GM18951 (cell line): ENCODE data around the gene FEM1B.

ENCODE experiments used
- POLR2A ChIP-seq: IDR thresholded peaks from 4 replicates; pipeline ENCODE4 v1.6.1; 2011; ENCODE audit warnings: mild to moderate bottlenecking; ENCODE audit not compliant: insufficient read length, insufficient read depth; ENCODE audit errors: extremely low read depth
- in situ Hi-C: fragments of 300-500 bp; cut with MboI; formaldehyde crosslinking; loops from one replicate; pipeline ENCODE4 v1.12.0; 2022; ENCODE audit warnings: low sequenced_read_pairs, mixed read lengths, inconsistent platforms; ENCODE audit not compliant: unreplicated experiment

FEM1B gene

DNA sequence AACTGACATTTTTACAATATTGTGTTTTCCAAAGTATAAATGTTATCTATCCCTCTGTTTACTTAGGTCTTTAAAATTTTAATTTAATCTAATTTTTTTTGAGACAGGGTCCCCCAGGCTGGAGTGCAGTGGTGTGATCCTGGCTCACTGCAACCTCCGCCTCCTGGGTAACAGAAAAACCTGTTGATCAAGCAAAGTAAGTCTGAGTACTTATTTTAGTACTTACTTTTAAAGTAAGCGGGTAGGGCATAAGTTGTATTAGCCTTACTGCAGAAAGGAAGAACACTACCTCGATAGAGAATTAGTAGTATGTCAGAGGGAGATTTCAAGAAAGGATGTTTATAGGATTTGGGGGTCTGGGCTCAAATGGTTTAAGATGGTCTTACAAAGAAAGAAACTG lies 11.9 kb upstream of the FEM1B start:
- in situ Hi-C loops, result no loop called here
- no peak for TF ChIP-seq POLR2A

DNA sequence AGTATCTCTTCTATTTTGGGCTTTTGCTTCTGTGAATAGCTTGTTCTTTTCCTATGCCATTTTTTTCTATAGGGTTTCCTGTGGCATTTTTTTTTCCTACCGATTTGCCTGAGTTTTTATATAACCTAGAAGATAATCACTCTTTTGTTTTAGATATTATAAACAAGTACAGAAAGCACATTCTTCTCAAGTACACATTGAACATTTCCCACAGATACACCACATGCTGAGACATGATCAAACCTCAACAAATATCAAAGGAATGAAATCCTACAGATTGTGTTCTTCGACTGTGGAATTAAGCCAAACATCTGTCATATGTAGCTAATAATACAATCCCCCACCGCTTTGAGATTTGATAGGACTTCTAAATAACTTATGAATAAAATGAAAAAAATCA lies 9.1 kb upstream of the FEM1B start:
- in situ Hi-C loops, result no loop called here
- TF ChIP-seq POLR2A, result no peak

DNA sequence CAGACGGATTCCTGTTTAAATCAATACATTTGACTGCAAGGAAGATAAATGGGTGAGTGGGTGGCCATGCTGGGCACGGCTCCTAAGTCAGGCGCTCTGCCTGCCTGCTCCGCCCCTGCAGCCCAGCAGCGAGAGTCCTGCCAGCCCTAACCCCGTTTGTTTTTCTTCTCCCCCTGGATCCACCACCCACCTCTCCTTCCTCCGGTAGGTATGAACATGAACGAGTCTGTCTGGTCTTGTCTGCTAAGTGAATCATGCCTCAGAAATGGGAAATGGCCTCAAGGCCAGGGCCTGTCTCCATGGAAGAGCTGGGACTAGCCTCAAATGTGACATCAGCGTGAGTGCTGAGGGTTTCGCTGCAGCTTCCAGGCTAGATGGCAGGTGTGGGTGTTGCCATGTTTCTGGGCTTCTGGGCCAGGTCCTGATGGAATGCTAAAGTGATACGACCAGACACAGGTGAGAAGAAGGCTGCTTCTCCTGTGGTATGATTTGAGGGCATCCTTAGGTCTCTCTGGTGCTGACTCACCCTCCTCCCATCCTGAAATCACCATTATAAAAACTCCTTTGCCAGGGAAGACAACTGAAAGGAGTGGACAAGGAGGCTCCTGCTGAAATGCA lies 5.6 kb upstream of the FEM1B start:
- in situ Hi-C loops, result no loop called here
- TF ChIP-seq POLR2A, result no peak

DNA sequence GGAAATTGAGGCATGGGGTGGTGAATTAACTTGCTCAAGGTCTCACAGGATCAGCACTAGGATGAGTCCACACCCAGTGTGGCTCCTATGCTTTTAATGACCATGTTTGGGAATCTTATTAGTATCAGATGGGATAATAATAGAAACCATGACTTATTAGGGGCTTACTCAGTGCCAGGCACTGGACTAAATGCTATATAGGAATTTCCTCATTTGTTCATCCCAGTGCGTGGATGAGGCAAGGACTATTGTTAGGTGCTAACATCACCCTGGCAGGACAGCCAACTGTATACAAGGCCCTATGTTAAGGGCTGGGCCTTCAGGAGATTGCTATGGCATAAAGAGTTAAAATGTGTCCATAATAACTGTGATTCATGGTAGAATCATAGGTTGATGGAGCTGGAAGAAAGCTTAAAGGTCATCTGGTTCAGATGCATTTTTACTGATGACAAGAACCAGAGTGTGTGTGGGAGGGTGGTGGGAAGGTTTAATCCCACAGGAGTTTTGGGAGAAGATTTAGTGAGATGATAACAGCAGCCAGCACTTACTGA lies 4.7 kb upstream of the FEM1B start:
- in situ Hi-C loops, result no loop called here
- no peak for TF ChIP-seq POLR2A

DNA sequence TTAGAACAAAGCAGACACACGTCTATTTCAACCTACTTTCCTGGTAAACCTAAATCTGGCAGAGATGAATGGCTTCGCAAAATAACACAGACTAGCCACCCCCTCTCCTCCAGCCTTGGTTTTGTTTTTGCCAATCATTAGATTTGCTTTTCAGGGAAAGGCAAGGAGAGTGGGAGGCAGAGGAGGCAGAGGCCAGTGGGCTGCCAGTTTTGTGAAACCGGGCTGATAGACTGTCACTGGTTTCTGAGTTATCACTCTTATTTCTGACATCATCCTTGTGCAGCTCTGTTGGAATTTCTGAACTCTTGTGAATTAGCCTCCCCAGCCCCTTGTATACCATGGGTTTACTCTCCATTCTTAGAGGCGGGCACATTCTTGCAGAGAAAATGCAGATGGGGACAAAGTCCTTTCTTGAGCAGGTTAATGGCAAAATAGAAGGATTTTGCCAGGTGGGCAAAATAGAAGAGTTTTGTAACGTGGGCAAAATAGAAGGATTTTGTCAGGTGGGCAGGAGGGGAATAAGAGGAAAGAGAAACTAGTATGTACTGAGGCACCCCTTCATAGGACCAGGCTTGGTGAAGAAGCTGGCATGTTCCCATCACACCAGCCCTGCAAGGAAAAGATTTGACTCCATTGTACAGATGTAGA lies 3.2 kb upstream of the FEM1B start:
- in situ Hi-C loops, result no loop called here
- TF ChIP-seq POLR2A, result no peak

DNA sequence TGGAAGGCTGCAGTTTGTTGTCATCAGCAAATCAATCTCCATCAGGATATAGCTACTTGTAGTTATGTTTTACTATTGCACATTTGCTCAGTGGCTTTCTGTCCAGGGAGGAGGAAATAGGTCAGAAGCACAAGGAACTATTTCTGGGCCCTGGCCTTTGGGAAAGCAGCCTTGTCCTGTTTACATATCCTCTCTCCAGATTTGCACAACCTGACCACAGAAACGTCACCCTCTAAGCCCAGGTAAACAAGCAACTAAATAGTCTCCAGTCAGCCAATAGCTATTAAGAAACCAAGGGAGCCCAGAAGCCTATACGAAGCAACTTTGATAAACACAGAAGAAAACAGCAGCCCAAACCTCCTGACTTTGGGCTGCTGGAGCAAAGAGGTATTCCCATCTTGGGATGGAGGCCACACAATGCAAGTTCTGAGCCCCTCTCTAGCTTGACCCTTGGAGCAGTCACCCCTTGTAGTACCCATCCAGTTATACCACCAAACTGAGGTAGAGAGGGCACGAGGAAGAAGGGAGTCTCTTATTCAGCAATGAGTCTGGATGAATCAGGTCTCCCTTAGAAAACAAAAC lies 2.3 kb upstream of the FEM1B start:
- TF ChIP-seq POLR2A, result no peak
- in situ Hi-C loops, result no loop called here

DNA sequence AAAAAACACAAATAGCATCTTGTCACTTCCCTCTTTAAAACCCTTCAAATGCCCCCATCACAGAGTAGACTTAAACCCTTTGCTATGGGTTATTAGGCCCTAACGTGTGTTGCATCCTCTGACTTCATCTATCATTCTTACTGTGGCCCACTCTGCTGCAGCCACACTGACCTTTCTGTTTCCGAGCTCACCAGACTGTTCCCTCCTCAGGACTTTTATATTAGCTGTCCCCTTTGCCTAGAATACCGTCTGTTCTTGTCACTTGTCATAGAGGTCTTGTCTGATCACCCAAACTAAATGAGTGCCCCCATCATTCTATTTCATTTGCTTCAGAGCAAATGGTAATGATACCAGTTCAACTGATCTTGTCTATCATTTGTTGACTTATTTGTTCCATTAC lies 877 bp upstream of the FEM1B start:
- in situ Hi-C loops, result no loop called here
- no peak for TF ChIP-seq POLR2A

DNA sequence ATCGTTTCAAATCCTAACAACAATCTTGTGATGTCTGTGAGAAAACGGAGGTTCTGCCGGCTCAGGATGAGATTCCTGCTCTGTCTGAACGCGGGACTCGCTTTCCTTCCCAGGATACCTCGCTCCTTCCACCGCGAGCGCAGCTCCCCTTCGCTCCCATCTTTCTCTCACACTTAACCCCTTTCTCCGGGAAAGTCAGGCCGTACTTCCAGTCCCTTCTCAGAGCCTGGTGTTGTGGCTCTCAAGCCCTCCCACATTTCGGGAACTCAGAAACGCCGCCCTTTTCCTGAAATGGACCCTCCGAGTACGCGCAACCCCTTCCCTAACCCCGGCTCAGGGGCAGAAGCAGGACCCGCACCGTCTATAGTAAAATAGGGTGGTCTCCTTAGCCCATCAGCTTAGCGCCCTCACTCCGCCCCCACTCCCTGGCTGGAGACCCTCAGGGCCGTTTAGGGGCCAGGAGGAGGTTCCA lies 378 bp upstream of the FEM1B start:
- in situ Hi-C loops, result no loop called here
- no peak for TF ChIP-seq POLR2A

DNA sequence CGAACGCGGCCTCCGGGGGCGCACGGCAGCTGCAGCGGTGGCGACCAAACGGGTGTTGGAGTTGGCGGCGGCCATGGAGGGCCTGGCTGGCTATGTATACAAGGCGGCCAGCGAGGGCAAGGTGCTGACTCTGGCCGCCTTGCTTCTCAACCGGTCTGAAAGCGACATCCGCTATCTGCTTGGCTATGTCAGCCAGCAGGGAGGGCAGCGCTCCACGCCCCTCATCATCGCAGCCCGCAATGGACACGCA lies 725 bp downstream of the FEM1B start:
- no peak for TF ChIP-seq POLR2A
- in situ Hi-C loops, result no loop called here

DNA sequence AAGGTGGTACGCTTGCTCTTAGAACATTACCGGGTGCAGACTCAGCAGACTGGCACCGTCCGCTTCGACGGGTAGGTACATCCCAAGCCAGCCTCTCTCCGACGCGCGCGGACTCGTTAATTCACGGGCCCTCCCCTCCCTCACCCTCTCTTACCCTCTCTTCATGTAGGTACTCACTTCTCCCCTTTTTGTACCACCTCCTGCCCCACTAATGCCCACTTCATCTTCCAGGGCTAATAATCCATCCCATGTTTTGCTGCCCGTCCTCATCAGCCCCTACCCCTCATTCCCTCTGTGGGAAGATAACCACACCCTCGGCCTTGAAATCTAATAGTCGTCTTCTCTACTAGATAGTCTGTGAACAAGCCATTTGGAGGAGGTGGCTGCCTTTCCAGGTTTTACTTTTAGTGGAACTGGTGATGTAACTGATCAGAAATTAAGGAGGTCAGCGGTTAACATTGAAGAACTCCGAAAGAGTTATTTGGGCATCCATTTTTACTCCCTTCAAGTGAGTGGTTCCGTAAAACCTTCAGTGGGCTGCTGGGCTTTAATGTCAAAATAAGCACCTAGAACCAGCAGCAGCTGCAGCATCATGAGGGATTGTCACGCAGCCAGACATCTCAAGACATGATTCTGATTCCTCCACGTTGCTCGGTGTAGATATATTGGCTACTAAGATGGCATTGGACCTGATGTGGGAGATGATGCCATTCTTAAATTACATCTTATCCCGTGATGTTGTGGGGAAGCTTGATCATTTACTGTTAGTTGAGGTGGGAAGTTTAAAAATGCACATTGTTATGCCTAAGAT lies 1.3 kb downstream of the FEM1B start:
- TF ChIP-seq POLR2A, result no peak

DNA sequence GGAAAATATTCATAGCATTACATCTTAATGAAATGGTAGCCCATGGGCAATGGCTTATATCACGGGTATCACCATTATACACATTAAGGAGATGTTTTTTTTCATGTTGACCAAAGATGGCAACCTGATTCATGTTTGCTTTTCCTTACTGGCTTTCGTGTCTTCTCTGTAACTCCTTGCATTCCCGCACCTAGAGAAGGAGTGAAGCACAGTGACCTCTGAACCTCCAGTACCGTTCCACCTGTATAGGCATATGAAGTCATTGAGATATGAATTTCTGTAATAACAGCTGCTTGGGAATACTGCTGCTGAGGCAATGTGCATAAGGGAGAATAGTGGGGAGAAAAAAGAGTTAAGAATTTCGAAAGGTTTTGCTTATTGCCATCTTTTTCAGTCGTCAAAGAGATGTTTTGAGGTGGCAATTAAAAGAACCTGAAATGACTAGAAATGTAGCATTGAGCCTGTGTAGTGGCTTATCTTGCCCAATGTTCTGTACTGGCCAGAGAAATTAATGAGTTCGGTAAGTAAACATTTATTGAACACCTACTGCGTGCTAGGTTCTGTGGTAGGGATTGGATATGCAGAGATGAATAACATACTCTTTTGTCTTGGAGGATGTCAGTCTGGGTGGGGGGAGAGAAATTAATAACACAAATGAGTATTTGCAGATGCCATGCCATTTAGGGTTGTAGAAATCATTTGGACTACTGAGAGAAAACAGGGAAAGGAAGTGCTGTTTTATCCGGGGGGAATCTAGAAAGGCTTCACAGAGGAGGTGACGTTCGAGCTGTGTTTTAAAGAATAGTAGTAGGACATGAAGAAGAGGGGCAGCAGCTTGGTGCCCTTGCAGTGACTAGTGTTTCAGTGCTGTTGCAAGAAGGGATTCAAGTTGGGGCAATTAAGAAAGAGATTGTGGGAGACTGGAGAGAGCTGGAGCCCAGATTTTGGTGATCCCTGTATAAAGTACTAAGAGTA lies 2.5 kb downstream of the FEM1B start:
- in situ Hi-C loops, result no loop called here
- no peak for TF ChIP-seq POLR2A

More for the DNA sequence above, 1.3 kb downstream of the FEM1B start:
- in situ Hi-C loops, result no loop called here

DNA sequence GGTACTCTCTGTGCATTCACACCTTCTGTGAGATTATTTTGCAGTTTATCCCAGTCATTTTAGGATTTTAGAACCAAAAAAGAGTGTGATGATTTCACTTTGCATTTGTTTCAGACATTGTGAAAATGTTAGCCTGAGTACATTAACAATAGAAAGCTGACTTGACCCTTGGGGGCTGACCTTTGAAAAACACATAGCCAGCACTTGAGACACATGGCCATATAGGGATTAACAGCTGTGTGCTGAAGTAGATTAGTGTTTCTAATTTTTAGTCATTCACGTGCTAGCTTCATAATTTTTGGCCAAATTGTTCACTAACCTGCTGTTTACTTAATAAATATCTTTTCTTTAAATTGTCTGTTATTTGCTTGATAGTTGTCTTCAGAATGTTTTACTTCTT lies 3.5 kb downstream of the FEM1B start:
- in situ Hi-C loops, result no loop called here
- no peak for TF ChIP-seq POLR2A
